ENCODE results near the gene MTNR1A. TPM values are rescaled to one million over a fixed set of nuclear protein-coding genes. Genes with fewer than 3 reads are reported as not detected.

MTNR1A gene
- total and polyA plus RNA-seq, 2 experiments from 2014 or later: 0.32 to 1.4 TPM

GRCh38 chr4:186545436-186545835 is 9.9 kb downstream of the MTNR1A start:
- no peak for TF ChIP-seq EZH2phosphoT487 (IDR thresholded peaks at IDR 0.05; ENCODE audit: unreplicated experiment)
- TF ChIP-seq NANOG (IDR thresholded peaks at IDR 0.05; ENCODE audit: borderline replicate concordance): no peak
- TF ChIP-seq EZH2 (IDR thresholded peaks at IDR 0.05; ENCODE audit: low read depth, unreplicated experiment): no peak
- H3K27me3 ChIP-seq (ENCODE audit: insufficient read depth): no peaks in the 10 kb centered on the region
- no peaks in the 10 kb centered on the region for H3K79me2 ChIP-seq (replicated peaks; ENCODE audit: insufficient read depth)
- no peak overlapping the region for H3K4me2 ChIP-seq
- H3F3A ChIP-seq (replicated peaks; ENCODE audit: low read depth): no peaks in the 10 kb centered on the region
- Mint-ChIP-seq H3K9me3 (peaks cover 18% of the 10 kb centered on the region), H3K27ac (no peak overlapping the region), H3K27me3 (ENCODE audit: insufficient read depth, low read depth, poor library complexity) (no peaks in the 10 kb centered on the region), H3K4me3 (no peak overlapping the region), H3K36me3 (ENCODE audit: low read depth) (peaks cover 6% of the 10 kb centered on the region; the same call in 2 of the 3 replicates), H3K4me1 (no peaks in the 10 kb centered on the region)
- H3K4me1 ChIP-seq (ENCODE audit: insufficient read depth): no peaks in the 10 kb centered on the region
- DNase-seq (ENCODE audit: low spot score) (no peak), ATAC-seq (no peak)
- 0 out of 2 replicates have a peak, but pooled peaks cover 11% of the 10 kb centered on the region for H3K9me2 ChIP-seq (ENCODE audit: insufficient read depth)
- no peaks in the 10 kb centered on the region for H3K36me3 ChIP-seq (ENCODE audit: insufficient read depth)
- H2AFZ ChIP-seq: no peak overlapping the region
- H4K20me1 ChIP-seq (replicated peaks; ENCODE audit: insufficient read depth): no peaks in the 10 kb centered on the region
- no peak overlapping the region for H3K27ac ChIP-seq (ENCODE audit: low read depth)
- no peak overlapping the region for H3K4me3 ChIP-seq

- H3K9me3 Mint-ChIP-seq: peaks cover 27% of the 10 kb centered on the region
- DNase-seq (ENCODE audit: low spot score): no peak
- H3K4me3 Mint-ChIP-seq: no peak overlapping the region
- no peaks in the 10 kb centered on the region for H3K27me3 Mint-ChIP-seq (ENCODE audit: insufficient read depth, low read depth, poor library complexity)
- H3K79me2 ChIP-seq (replicated peaks; ENCODE audit: insufficient read depth): no peaks in the 10 kb centered on the region
- TF ChIP-seq ETS1 (IDR thresholded peaks at IDR 0.05) (no peak), ZNF331 (CRISPR knock-in tag; IDR thresholded peaks at IDR 0.05; ENCODE audit: low read depth) (no peak)
- no peaks in the 10 kb centered on the region for H4K20me1 ChIP-seq (replicated peaks; ENCODE audit: insufficient read depth)
- no peak for ATAC-seq
- no peaks in the 10 kb centered on the region for H3K4me1 ChIP-seq (ENCODE audit: insufficient read depth)
- no peaks in the 10 kb centered on the region for H3K27me3 ChIP-seq (ENCODE audit: insufficient read depth)
- H3F3A ChIP-seq (replicated peaks; ENCODE audit: low read depth): no peaks in the 10 kb centered on the region
- H3K36me3 ChIP-seq (ENCODE audit: insufficient read depth): no peaks in the 10 kb centered on the region
- 0 out of 2 replicates have a peak, but pooled peaks cover 11% of the 10 kb centered on the region for H3K9me2 ChIP-seq (ENCODE audit: insufficient read depth)
- H3K4me3 ChIP-seq: no peak overlapping the region
- no peak overlapping the region for H2AFZ ChIP-seq
- no peak overlapping the region for H3K4me2 ChIP-seq
- peaks cover 6% of the 10 kb centered on the region; the same call in 2 of the 3 replicates for H3K36me3 Mint-ChIP-seq (ENCODE audit: low read depth)
- peaks cover 2% of the 10 kb centered on the region; the same call in 1 of the 3 replicates for H3K4me1 Mint-ChIP-seq
- H3K27ac ChIP-seq (ENCODE audit: low read depth): no peak overlapping the region
- no peak overlapping the region for H3K27ac Mint-ChIP-seq
These were observed 12.2 kb downstream of the MTNR1A start for GRCh38 chr4:186543206-186543605.

GRCh38 chr4:186541801-186542200 is 13.6 kb downstream of the MTNR1A start:
- peaks cover 6% of the 10 kb centered on the region; the same call in 1 of the 3 replicates for H3K36me3 Mint-ChIP-seq (ENCODE audit: low read depth)
- TF ChIP-seq EZH2 (IDR thresholded peaks at IDR 0.05; ENCODE audit: low read depth, unreplicated experiment) (no peak), CREB1 (CRISPR knock-in tag; IDR thresholded peaks at IDR 0.05; ENCODE audit: low read depth) (no peak), ZNF114 (CRISPR knock-in tag; IDR thresholded peaks at IDR 0.05) (no peak), POLR2AphosphoS5 (IDR thresholded peaks at IDR 0.05; ENCODE audit: low read depth) (no peak), CTCF (conservative IDR thresholded peaks at IDR 0.05; ENCODE audit: low read depth in 2 of 2) (no peak)

More at GRCh38 chr4:186541801-186542200, 13.6 kb downstream of the MTNR1A start:
- no peaks in the 10 kb centered on the region for H3K4me1 ChIP-seq (ENCODE audit: insufficient read depth)
- no peak overlapping the region for H3K4me3 Mint-ChIP-seq
- H3K27me3 Mint-ChIP-seq (ENCODE audit: insufficient read depth, low read depth, poor library complexity): no peaks in the 10 kb centered on the region
- H3K4me3 ChIP-seq: no peak overlapping the region
- no peaks in the 10 kb centered on the region for H4K20me1 ChIP-seq (replicated peaks; ENCODE audit: insufficient read depth)
- H3K9me2 ChIP-seq (ENCODE audit: insufficient read depth): 0 out of 2 replicates have a peak, but pooled peaks cover 11% of the 10 kb centered on the region
- peaks cover 27% of the 10 kb centered on the region for H3K9me3 Mint-ChIP-seq
- no peak overlapping the region for H3K27ac ChIP-seq (ENCODE audit: low read depth)
- H3K79me2 ChIP-seq (replicated peaks; ENCODE audit: insufficient read depth): no peaks in the 10 kb centered on the region
- DNase-seq (ENCODE audit: low spot score) (no peak), ATAC-seq (no peak)
- H3F3A ChIP-seq (replicated peaks; ENCODE audit: low read depth): no peaks in the 10 kb centered on the region
- no peak overlapping the region for H3K4me2 ChIP-seq
- H2AFZ ChIP-seq: no peak overlapping the region
- H3K36me3 ChIP-seq (ENCODE audit: insufficient read depth): no peaks in the 10 kb centered on the region
- H3K27ac Mint-ChIP-seq: no peak overlapping the region
- H3K4me1 Mint-ChIP-seq: peaks cover 2% of the 10 kb centered on the region; the same call in 1 of the 3 replicates
- no peaks in the 10 kb centered on the region for H3K27me3 ChIP-seq (ENCODE audit: insufficient read depth)
